SK-N-SH treated with all-trans-retinoic acid at 6 μM for 48 hours (cell line): ENCODE measurements around the gene PLA2G2F.

ENCODE experiments used
- ATAC-seq: fragments of 200-7000 bp; cut with Tn5 transposase; 3 replicates; pipeline ENCODE4 v1.9.1; 2020; ENCODE audit warnings: mild to moderate bottlenecking, moderate library complexity
- ARNTL ChIP-seq: fragments of 450-650 bp; formaldehyde crosslinking; IDR thresholded peaks from 2 replicates; pipeline ENCODE4 v1.5.0; 2020; ENCODE audit warnings: low read depth, mild to moderate bottlenecking, moderate library complexity, borderline replicate concordance
- BACH2 ChIP-seq: fragments of 250-450 bp; sonication (Bioruptor Pico); IDR thresholded peaks from 2 replicates; pipeline ENCODE4 v1.9.0; 2021; ENCODE audit warnings: mild to moderate bottlenecking, borderline replicate concordance
- CSDC2 ChIP-seq: fragments of 250-450 bp; sonication (Bioruptor Pico); IDR thresholded peaks from 2 replicates; pipeline ENCODE4 v1.5.0; 2020; ENCODE audit warnings: mild to moderate bottlenecking, moderate library complexity
- ESRRG ChIP-seq: fragments of 250-450 bp; sonication (Bioruptor Pico); IDR thresholded peaks from 2 replicates; pipeline ENCODE4 v1.6.1; 2021; ENCODE audit warnings: mild to moderate bottlenecking
- GLIS3 ChIP-seq: fragments of 250-450 bp; sonication (Bioruptor Pico); IDR thresholded peaks from 2 replicates; pipeline ENCODE4 v1.5.0; 2020; ENCODE audit warnings: mild to moderate bottlenecking, moderate library complexity
- ISL1 ChIP-seq: fragments of 250-450 bp; sonication (Bioruptor Pico); IDR thresholded peaks from 2 replicates; pipeline ENCODE4 v2.1.2; 2022; ENCODE audit warnings: mild to moderate bottlenecking, moderate library complexity
- PPARA ChIP-seq: fragments of 250-450 bp; sonication (Bioruptor Pico); IDR thresholded peaks from 2 replicates; pipeline ENCODE4 v1.5.0; 2020; ENCODE audit warnings: mild to moderate bottlenecking, borderline replicate concordance
- RARB ChIP-seq: fragments of 250-450 bp; sonication (Bioruptor Pico); IDR thresholded peaks from 2 replicates; pipeline ENCODE4 v1.8.0; 2021; ENCODE audit warnings: mild to moderate bottlenecking, moderate library complexity
- SNAI2 ChIP-seq: fragments of 250-450 bp; sonication (Bioruptor Pico); IDR thresholded peaks from 2 replicates; pipeline ENCODE4 v1.5.0; 2020; ENCODE audit warnings: mild to moderate bottlenecking, moderate library complexity
- TCF4 ChIP-seq: fragments of 250-450 bp; sonication (Bioruptor Pico); IDR thresholded peaks from 2 replicates; pipeline ENCODE4 v1.8.0; 2021; ENCODE audit warnings: mild to moderate bottlenecking, moderate library complexity, borderline replicate concordance
- TOX ChIP-seq: fragments of 250-450 bp; sonication (Bioruptor Pico); IDR thresholded peaks from 2 replicates; pipeline ENCODE4 v1.8.0; 2021; ENCODE audit warnings: mild to moderate bottlenecking, moderate library complexity, borderline replicate concordance
- ZC3H10 ChIP-seq: fragments of 250-450 bp; sonication (Bioruptor Pico); IDR thresholded peaks from 2 replicates; pipeline ENCODE4 v1.5.1; 2021; ENCODE audit warnings: mild to moderate bottlenecking, moderate library complexity
- ZFP30 ChIP-seq: fragments of 450-650 bp; formaldehyde crosslinking; IDR thresholded peaks from 2 replicates; pipeline ENCODE4 v1.5.0; 2022; ENCODE audit warnings: mild to moderate bottlenecking, moderate library complexity
- ZNF565 ChIP-seq: fragments of 450-650 bp; formaldehyde crosslinking; conservative IDR thresholded peaks from 2 replicates; pipeline ENCODE4 v1.5.0; 2020; ENCODE audit warnings: low read depth, mild to moderate bottlenecking, moderate library complexity
- ZNF70 ChIP-seq: fragments of 450-650 bp; formaldehyde crosslinking; IDR thresholded peaks from 2 replicates; pipeline ENCODE4 v1.5.0; 2020; ENCODE audit warnings: mild to moderate bottlenecking, moderate library complexity
- ZNF8 ChIP-seq: fragments of 450-650 bp; formaldehyde crosslinking; IDR thresholded peaks from 2 replicates; pipeline ENCODE4 v1.5.0; 2020; ENCODE audit warnings: mild to moderate bottlenecking, moderate library complexity
- TF ChIP-seq, protein P1 (sequence below): fragments of 250-450 bp; sonication (Bioruptor Pico); IDR thresholded peaks from 2 replicates; pipeline ENCODE4 v1.5.1; 2021; ENCODE audit warnings: mild to moderate bottlenecking, moderate library complexity
- TF ChIP-seq, protein P2 (sequence below): fragments of 250-450 bp; sonication (Bioruptor Pico); IDR thresholded peaks from 2 replicates; pipeline ENCODE4 v1.5.0; 2020; ENCODE audit warnings: mild to moderate bottlenecking, moderate library complexity
- TF ChIP-seq, protein P3 (sequence below): fragments of 250-450 bp; sonication (Bioruptor Pico); IDR thresholded peaks from 2 replicates; pipeline ENCODE4 v1.5.1; 2020; ENCODE audit warnings: low read depth, mild to moderate bottlenecking, moderate library complexity
- TF ChIP-seq, protein P4 (sequence below): fragments of 250-450 bp; sonication (Bioruptor Pico); IDR thresholded peaks from 2 replicates; pipeline ENCODE4 v1.8.0; 2020; ENCODE audit warnings: mild to moderate bottlenecking, moderate library complexity, borderline replicate concordance

The PLA2G2F gene

DNA sequence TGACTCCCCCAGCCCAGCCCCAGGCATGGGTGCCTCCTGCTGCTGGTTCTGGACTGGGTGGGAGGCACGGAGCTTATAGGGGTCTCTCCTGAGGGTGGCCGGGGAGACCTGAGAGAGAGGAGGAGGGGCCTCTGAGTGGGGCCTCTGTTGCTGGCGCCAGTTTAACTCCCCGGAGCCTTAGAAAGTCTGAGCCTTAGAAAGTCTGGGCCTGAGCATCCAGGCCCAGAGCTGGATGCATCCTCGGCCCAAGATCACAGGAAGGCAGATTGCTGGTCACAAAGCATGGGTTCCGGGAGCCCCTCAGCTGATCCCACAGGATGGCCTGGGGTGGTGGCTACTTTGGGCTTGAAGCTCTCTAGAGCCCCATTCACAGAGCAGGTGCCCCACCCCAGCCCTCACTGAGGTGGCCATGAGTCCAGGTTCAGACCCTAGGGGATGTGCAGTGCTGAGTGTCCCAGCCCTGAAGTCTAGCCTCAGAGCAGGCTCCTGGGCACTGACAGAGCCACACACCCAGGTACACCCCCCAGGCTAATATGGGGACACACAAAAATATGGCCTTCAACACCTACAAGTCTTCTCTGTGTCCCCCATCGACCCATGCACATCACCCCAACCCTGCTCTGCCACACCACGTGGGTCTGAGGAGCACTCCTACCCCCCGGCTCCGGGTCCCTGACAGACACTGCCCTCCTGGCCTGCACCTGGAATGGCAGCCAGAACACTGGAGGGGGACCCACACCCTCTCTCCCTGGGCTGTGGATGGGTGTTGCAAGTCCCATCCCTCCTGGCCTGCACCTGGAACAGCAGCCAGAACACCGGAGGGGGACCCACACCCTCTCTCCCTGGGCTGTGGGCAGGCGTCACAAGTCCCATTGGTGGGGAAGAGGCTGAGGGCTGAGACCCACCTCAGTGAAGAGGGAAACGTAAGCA, 9.7 kb downstream of the PLA2G2F start:
- no peak for TF ChIP-seq ZFP30
- no peak for ATAC-seq

DNA sequence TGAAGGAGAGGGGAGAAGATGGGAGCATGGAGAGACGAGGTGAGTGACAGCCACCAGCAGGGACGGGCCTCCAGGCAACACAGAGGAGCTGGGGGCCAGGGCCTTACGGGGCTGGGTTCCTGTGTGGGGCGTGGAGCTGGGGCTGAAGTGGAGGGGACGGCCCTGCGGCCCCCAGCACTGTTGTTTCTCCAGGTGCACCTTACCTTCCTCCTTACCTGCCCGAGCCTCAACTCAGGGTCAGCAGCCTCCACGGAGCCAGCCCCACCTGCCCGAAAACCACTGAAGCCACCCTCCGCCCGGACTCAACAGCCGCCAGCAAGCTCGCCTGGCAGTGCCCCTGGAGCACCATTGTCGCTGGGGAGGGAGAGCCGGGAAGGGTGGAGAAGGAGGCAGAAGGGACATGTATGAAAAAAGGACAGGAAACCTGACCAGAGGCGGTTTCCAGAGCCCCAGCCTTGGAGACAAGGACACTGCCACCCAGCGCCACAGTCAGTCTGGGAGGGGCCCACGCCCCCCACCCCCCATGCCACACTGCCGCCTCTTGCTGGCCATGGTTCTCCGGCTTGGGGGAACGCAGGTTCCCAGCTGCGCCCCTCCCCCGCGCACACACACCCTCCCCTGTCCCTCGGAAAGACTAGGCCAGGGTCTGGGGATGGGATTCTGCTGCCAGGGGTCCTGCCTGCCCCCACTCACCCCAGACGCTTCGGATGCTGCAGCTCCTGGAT, 10.6 kb downstream of the PLA2G2F start:
- no peak for TF ChIP-seq ARNTL (CRISPR knock-in tag)
- TF ChIP-seq ZNF70 (CRISPR knock-in tag): no peak
- TF ChIP-seq BACH2 (CRISPR knock-in tag): no peak
- no peak for TF ChIP-seq ZC3H10 (CRISPR knock-in tag)
- TF ChIP-seq TOX (CRISPR knock-in tag): no peak
- TF ChIP-seq ZNF565 (CRISPR knock-in tag): no peak
- TF ChIP-seq ZFP30: no peak
- TF ChIP-seq RARB (CRISPR knock-in tag): no peak
- TF ChIP-seq, protein P1, sequence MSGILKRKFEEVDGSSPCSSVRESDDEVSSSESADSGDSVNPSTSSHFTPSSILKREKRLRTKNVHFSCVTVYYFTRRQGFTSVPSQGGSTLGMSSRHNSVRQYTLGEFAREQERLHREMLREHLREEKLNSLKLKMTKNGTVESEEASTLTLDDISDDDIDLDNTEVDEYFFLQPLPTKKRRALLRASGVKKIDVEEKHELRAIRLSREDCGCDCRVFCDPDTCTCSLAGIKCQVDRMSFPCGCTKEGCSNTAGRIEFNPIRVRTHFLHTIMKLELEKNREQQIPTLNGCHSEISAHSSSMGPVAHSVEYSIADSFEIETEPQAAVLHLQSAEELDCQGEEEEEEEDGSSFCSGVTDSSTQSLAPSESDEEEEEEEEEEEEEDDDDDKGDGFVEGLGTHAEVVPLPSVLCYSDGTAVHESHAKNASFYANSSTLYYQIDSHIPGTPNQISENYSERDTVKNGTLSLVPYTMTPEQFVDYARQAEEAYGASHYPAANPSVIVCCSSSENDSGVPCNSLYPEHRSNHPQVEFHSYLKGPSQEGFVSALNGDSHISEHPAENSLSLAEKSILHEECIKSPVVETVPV (CRISPR knock-in tag): no peak
- no peak for TF ChIP-seq ISL1
- TF ChIP-seq TCF4 (CRISPR knock-in tag): no peak
- ATAC-seq: no peak

DNA sequence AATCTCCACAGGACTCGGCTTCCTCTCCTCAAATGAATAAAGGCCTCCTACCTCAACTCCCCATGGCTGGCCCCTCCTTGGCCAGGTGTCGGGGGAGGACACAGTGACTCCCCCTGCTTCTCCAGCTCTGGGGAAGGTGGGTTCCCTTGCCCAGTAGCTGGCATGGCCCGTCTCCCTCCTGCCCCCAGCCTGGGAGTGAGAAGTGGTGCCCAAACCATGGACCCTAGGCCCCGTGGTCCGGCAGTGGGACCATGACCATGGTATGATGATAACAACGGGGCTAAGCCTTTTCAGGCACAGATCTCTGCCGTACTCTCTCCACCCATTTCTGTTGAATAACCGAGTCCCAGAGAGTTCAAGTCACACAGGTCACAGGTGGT, 11.2 kb downstream of the PLA2G2F start:
- TF ChIP-seq BACH2 (CRISPR knock-in tag): no peak
- no peak for TF ChIP-seq SNAI2
- TF ChIP-seq, protein P1 (CRISPR knock-in tag): no peak
- no peak for TF ChIP-seq PPARA
- TF ChIP-seq ZC3H10 (CRISPR knock-in tag): no peak
- no peak for TF ChIP-seq CSDC2 (CRISPR knock-in tag)
- no peak for TF ChIP-seq ISL1
- TF ChIP-seq ESRRG (CRISPR knock-in tag): no peak
- no peak for TF ChIP-seq ZFP30
- no peak for TF ChIP-seq RARB (CRISPR knock-in tag)
- no peak for TF ChIP-seq ARNTL (CRISPR knock-in tag)
- TF ChIP-seq ZNF8 (CRISPR knock-in tag): no peak
- no peak for TF ChIP-seq TCF4 (CRISPR knock-in tag)
- TF ChIP-seq, protein P2, sequence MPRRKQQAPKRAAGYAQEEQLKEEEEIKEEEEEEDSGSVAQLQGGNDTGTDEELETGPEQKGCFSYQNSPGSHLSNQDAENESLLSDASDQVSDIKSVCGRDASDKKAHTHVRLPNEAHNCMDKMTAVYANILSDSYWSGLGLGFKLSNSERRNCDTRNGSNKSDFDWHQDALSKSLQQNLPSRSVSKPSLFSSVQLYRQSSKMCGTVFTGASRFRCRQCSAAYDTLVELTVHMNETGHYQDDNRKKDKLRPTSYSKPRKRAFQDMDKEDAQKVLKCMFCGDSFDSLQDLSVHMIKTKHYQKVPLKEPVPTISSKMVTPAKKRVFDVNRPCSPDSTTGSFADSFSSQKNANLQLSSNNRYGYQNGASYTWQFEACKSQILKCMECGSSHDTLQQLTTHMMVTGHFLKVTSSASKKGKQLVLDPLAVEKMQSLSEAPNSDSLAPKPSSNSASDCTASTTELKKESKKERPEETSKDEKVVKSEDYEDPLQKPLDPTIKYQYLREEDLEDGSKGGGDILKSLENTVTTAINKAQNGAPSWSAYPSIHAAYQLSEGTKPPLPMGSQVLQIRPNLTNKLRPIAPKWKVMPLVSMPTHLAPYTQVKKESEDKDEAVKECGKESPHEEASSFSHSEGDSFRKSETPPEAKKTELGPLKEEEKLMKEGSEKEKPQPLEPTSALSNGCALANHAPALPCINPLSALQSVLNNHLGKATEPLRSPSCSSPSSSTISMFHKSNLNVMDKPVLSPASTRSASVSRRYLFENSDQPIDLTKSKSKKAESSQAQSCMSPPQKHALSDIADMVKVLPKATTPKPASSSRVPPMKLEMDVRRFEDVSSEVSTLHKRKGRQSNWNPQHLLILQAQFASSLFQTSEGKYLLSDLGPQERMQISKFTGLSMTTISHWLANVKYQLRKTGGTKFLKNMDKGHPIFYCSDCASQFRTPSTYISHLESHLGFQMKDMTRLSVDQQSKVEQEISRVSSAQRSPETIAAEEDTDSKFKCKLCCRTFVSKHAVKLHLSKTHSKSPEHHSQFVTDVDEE (CRISPR knock-in tag): no peak
- TF ChIP-seq, protein P3, sequence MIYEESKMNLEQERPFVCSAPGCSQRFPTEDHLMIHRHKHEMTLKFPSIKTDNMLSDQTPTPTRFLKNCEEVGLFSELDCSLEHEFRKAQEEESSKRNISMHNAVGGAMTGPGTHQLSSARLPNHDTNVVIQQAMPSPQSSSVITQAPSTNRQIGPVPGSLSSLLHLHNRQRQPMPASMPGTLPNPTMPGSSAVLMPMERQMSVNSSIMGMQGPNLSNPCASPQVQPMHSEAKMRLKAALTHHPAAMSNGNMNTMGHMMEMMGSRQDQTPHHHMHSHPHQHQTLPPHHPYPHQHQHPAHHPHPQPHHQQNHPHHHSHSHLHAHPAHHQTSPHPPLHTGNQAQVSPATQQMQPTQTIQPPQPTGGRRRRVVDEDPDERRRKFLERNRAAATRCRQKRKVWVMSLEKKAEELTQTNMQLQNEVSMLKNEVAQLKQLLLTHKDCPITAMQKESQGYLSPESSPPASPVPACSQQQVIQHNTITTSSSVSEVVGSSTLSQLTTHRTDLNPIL (CRISPR knock-in tag): no peak
- TF ChIP-seq, protein P4, sequence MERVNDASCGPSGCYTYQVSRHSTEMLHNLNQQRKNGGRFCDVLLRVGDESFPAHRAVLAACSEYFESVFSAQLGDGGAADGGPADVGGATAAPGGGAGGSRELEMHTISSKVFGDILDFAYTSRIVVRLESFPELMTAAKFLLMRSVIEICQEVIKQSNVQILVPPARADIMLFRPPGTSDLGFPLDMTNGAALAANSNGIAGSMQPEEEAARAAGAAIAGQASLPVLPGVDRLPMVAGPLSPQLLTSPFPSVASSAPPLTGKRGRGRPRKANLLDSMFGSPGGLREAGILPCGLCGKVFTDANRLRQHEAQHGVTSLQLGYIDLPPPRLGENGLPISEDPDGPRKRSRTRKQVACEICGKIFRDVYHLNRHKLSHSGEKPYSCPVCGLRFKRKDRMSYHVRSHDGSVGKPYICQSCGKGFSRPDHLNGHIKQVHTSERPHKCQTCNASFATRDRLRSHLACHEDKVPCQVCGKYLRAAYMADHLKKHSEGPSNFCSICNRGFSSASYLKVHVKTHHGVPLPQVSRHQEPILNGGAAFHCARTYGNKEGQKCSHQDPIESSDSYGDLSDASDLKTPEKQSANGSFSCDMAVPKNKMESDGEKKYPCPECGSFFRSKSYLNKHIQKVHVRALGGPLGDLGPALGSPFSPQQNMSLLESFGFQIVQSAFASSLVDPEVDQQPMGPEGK (CRISPR knock-in tag): no peak
- no peak for TF ChIP-seq GLIS3
- no peak for TF ChIP-seq ZNF70 (CRISPR knock-in tag)
- no peak for ATAC-seq
